Suppressor macrophage treated with lipopolysaccharide for 4 hours (primary cell): ENCODE results near the gene ITPK1.
A peak's percentile ranks its signal among the peaks of the same experiment; 100 is the strongest.

Experiments used
- DNase-seq: peaks from one replicate; pipeline ENCODE4 v3.0.0-alpha.2; 2020

ITPK1 gene

DNA sequence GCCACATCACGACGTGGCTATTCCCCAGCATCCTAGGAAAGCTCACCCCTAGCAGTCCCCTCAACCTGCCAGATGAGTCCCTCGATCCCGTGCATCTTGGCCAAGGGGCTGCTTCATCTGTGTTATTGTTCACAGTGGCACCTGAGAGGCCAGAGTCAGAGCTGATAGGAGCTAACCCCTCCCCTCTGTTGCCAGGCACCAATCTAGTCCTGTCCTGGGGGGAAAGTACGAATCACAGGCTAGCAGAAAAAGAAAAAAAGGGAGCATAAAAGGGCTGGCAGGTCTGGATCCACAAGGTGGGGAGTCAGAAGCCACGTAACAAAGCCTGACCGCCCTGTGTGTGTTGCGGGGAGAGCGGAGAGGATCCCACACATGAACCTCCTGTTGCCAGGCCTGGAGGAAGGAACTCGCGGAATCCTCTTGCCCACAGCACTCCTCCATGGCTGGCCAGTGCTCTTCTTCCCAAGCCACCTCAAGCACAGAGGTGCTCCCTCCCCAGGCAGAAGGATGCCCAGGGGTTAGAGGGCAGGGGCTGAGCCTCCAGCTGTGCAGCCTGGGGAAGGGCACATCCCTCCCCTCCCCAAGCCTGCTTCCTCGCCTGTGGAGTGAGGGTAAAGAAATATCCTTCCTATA is 91.8 kb downstream of the ITPK1 start:
- DNase-seq = no peak

DNA sequence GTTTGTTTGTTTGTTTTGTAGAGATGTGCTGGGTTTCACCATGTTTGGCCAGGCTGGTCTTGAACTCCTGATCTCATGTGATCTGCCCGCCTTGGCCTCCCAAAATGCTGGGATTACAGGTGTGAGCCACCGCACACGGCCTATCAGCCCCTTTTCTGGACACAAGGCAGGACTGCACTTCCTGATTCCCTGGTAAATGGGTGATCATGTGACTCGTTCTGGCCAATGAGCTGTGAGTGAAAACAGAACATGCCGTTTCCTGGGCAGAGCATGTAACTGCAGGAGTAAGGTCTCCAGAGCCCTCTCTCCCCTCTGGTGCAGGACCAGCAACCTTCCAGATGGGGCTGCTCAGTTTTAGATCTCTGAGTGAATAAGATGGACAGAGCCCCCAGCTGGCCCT is 92.7 kb downstream of the ITPK1 start:
- no peak for DNase-seq

DNA sequence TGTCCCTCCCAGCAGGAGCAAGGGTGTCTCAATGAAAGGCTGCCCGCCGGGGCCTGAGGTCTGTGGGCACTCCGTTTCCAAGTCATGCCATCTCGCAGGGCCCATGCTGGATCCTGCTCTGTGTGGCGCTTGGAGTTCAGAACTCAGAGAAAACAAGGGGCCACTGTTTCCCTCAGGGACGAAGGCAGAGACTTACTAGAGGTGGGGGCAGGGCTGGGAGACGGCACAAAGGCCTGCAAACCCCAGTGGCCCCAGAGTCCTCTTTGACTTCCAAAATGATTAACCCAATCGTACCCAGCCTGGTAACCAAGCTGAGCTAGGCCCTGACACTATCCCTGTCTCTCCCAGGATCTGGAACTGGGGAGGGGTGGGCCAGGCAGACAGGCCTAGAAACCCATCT is 95.8 kb downstream of the ITPK1 start:
- no peak for DNase-seq

DNA sequence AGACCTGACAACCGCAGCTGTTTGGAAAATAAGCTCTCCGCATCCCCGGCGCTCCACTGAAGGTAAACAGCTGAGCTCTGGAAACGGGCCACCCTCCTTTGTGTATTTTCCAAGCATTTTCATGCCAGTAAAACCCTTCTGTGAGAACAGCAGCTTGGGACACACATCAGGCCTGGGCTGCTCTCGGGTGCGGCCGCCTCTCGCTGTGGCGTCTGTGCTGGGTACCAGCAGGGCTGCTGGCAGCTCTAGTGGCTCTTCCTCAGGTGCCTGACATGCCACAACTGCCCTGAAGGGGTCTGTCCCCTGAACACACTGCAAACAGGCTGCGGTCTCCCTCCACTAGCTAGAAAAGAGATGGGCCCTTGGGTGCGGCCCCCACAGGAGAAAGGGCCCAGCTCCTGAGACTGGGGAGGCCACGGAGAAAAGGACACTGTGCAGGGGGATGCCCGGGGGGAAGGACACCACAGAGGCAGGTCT is 96.3 kb downstream of the ITPK1 start:
- DNase-seq = no peak

DNA sequence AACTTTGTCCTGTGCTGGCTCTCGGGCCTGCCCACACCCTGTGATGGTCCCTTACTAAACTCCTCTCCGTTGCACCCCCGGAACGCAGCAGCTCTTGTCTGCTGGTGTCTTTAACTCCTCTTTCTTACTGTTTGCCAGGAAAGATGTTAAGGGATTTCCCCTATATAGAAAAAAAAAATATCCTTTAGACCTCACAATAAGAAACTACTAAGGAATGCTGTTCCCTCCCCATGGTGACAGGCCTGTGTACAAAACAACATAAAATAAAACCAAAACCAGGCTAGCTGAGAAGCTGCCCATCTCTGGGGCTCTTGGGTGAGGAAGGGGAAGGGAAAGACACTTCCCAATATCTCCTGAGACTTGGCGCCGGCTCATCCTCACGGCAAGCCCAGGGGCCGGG is 97.4 kb downstream of the ITPK1 start:
- DNase-seq = no peak

DNA sequence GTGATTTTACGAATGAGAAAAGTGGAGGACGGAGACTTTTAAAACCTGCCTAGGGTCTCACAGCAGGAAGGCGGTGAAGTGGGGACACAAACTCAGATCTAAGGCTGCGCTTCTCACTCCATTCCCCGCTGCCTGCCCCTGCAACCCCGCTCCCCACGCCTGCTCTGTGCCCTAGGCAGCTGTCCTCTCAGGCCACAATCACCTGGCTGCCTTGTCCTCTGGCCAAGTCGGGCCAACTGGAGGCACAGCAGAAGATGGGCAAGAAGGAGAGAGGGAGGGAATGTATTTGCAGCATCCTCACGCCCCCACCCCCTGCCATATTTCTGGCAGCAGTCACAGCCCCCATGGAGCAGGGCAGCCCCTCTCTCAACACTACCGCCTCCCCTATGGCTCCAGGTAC is 97.8 kb downstream of the ITPK1 start:
- DNase-seq = no peak

DNA sequence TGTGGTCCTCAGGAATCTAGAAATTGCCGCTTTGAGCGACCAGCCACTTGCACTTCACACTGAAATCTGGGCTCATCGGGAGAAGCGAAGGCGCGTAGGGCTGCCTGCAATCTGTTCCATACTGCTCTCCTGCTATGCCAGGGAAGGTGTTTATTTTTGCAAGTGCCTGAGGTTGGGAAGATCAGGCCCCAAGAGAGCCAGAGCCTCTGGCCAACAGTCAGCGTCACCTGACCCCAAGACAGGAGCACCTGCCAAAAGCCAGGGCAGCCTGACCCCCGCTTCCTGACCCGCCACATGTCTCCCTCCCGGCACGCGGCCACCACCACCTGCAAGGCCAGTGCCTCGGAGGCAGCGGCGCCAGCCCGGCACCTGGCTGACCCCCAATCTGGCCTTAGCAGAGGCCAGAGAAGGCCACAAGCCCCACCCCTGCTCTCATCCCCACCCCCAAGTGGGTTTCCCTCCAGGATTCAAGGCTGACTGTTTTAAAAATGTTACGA is 98.4 kb downstream of the ITPK1 start:
- DNase-seq = no peak

DNA sequence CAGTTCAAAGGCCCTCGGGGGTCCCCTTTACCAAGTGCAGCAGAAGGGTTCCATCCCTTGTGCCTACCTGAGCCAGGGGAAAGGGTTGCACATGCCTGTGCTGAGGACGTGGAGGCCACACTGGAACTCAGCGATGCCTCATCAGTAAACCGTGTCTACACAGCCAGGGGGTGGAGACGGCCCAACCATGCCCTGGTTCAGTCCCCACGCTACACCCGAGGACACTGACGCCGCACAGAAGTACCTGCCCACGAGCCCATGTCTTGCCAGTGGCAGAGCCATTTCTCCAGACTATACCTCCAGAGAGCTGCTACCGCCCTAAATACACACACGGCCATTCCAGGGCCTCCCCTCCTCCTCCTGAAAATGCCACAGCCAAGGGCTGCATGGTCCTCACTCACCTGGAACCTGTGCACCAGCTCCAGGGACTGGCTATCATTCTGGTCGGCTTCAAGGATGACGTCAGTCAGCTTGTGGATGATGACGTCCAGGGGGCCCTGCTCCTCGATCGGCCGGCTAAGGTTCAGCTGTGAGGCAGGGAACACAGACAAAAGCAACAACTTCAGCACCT is 99.4 kb downstream of the ITPK1 start:
- DNase-seq = no peak

DNA sequence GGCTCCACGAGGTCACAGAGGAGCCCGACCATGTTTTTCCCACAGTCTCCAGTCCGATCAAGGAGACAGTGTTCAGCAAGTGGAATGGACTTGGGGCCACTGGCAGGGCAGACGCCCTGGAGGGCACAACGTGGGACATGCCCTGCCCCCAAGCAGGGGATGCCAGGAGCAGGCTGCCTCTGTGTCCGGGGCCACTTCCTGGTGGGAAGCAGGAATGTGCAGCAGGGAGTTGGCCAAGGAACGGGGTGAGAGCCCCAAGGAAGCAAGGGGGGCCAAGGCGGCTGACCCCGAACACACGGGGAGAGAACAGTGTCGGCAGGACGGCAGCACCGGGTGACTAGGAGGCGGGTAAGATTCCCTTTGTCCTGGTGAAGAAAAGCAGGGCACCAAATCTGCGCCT is 100.2 kb downstream of the ITPK1 start:
- no peak for DNase-seq

DNA sequence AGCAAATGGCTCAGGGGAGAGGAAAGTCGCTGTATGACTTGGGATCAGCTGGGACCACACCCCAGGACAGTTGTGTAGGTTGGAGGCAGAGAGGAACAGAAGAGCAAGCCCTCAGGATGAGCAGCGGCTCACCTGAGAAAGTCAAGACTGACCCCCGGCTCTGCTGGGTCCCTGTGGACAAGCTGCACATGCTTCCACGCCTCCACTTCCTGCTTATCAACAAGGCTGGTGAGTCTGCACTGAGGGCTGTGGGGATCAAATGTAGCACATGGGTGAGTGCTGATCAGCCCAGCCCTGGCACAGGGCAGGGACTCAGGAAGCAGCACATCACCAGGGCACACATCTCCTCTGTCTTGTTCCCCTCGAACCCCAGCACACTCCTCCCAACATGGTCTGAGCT is 100.7 kb downstream of the ITPK1 start:
- DNase-seq = no peak

DNA sequence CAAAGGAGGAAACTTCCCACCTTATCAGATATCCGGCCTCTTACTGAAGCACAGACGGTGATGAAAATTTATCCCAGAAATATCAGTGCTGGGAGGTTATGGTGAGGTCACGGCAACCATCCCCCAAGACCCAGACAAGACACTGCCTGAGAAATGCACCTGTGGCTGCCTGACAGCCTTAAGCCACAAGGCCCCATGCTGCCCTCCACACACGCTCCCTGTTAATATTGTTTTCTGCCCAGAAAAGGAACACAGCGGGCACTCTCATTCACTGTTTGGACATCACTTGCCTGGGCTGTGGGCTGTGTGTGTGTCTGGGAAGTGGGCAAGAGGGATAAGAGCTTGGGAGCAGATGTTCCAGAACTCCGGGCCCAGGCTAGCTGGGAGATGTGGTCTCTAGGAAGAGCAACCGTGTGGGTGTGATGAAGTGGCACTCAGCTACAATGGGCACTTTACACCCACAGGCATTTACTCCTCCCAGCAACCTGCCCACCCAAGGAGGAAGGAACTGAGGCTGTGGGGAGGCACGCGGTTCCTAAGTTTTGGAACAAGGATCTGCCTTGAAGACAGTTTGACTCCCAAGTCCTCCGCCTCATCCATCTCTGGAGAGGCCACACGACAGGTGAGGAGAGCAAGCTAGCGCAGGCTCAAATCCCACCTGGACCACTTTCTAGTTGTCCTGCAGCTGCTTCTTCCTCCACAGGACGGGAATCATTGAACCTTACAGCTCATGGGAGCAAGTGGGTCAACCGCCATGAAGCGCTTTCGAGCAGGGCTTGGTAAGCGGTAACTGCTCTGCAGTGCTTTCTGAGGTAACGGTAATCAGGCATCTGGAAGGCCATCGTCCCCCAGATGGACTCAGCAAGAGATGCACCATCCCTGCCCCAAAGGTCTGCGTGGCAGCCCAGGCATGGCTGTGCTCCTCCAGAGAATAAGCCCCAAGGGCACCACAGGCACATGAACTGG is 101.4 kb downstream of the ITPK1 start:
- DNase-seq = no peak

DNA sequence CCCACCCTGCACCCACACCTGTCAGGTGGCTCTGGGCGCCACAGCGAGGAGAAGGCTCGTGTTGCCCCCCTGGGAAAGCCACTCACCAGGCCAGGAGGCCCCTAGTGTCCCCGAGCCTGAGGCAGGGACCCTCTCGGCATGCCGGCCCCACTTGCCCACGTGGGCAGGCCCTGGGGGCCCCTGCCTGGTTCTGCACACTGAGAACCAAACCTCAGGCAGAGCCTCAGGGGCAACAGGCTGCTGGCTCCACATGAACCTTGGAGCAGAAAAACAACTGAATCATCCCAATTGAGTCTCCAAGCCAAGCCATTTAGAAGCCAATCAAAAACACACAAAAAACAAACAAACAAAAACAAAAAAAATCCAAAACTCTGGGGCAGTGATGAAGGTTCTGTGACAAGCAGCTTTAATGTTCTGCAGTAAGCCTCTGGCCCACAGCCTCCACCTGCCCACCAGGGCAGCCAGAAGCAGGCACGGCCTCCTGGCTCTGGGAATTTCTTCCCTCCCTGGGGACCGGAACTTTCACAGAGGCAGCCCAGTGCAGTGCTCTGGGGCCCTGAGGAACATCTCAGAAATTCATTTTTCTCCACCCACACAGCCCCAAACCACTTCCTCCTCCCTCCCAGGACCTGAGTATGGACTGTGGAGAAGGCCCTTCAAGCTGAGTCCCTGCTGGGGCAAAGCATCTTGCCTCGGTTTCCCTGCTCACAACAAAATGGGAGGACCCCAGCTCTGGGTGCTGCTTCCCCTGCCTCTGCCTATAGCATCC is 102.6 kb downstream of the ITPK1 start:
- peak; percentile 67 for DNase-seq

DNA sequence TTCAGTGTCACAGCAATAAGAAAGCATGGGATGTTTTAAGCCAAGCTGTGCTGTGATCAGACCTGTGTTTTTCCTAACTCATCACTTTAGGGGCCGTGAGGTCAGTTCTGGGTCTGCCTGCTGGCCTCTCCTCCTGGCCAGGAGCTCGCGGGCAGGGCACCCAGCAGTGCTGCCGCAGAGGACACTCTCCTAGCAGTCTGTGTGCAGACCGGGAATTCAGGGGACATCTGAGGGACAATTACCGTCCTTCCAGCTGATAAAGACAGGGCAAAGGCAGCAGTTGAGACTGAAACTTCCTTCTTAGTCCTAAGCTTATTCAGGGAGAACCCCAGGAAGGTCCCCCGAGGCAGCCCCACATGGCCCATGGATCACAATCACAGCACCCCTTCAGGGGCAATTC is 103.2 kb downstream of the ITPK1 start:
- no peak for DNase-seq

DNA sequence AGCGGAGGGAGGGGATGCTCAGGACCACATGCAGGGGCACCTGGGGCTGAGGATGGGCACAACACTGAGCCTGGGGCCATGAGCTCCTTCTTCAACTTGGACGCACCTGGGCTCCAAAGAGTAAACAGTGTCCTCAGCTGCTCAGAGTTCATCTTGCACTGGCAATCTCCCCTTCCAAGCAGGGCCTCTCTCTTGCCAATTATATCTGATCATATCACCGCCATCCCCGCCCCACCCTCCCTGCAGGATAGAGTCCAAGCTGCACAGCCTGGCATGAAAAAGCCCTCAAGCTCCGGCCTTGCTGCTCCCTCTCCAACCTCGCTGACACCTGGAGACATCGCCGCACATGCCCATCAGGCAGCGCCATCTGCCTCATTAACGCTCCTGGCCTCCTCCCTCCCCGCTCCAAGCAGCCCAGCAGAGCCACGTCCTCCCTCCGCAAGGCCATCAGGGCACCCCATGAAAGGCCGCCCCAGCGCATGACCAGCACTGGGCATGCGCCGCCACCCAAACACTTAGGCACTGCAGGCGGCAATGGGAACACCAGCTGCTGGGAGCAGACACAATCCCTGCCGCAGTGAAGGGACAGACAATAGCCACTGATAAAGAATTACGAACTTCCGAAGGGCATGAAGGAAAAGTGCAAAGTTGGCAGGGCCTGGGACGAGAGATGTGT is 103.9 kb downstream of the ITPK1 start:
- no peak for DNase-seq

DNA sequence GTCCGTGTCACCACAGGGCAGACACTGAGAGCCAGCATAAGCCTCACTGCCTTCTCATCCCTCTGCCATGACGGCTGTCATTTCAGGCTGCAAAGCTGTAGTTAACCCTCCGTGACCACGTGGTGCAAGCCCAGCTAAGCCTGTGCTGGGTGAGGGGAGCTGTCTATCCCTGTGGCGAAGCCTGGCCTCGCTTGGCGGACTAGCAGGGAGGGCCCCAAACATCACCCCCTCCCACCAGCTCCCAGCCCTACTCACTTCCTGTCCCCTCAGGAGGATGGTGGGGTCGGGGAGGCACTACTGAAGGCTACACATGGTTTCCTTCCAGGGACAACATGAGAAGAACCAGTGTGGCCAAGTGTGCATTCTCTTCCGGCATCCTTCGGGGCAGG is 104.6 kb downstream of the ITPK1 start:
- no peak for DNase-seq

DNA sequence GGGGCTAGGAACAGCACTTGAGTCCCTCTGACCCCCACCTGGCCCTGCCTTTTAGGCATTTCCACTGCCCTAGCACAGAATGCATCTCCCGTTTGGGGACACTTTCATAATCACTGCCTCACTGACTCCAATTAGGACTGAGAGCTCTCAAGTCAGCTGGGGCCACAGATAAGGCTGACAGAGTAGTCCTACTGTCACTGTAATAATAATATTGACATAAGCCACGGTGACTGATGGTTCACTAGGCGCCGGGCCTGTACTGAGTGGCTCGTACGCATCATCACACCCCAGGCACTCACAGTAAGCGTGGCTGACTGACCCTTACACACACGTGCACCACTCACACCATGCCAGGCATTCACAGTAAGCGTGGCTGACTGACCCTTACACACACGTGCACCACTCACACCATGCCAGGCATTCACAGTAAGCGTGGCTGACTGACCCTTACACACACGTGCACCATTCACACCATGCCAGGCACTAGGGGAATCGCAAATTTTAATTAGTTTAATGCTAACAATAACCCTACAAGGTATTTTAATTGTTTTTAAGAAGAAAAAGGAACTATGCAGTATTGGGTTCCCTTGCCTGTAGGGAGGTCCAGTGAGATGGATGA is 105.1 kb downstream of the ITPK1 start:
- DNase-seq = peak; percentile 21

DNA sequence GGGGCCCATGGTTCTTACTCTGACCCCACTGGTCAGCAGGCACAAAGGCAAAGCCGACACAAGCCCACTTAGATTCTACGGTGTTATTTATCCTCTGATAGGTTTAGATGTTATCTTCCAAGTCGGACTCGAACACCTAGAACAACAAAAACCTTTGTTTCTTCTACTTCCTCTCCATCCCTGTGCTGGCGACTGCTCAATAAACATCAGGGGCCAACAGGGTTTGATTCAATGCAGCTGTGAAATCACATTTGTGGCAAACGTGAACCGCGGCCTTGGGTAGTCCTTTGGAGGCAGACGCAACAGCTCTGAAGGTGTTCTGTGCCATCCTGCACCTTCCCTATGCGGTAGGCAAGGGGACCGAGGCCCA is 105.6 kb downstream of the ITPK1 start:
- no peak for DNase-seq

DNA sequence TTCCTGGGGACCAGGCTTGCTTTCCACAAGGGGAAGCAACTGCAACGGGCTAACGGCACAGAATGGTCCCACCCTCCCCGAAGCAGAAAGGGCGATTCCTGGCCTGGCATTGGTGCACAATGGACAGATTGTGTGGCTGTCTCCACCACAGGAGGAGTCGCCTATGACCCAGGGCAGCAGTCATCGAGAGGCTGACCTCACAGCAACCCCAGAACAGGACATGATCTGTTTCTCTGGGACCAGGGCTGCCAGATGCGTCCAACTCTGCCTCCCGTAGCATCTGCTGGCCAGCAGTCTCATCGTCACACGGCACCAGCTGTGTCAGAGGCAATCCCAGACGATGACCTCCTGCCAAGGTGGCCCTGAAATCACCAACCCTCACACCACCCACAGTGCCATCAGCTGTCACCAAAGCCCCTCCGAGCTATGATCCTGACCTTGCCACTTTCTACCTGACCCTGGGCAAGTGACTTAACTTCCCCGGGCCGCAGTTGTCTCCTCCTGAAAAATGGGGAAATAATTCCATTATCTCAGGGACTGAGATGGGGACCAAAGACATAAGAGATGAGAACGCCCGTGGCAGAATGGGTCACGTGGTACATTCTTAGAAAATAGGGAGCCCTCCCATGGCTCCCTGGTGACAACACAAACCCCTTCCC is 106.1 kb downstream of the ITPK1 start:
- DNase-seq = peak; percentile 68

DNA sequence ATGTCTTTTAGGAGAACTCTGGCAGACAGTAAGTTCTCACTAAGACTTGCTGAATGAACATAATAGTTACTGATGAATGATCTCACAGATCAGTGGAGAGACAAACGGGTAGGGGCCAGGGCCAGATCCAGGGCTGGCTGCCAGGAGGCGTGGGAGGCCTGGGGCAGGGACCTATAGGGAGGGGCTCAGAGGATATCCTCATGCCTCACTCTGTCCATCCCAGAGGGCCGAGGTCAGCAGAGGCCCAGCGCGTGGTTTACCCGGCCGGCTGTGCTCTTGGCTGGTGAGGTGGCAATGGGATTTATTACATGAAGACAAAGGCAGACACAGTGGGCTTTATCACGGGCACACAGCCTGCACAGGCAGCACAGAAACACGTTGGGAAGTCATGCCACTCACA is 107.3 kb downstream of the ITPK1 start:
- DNase-seq = peak; percentile 24

DNA sequence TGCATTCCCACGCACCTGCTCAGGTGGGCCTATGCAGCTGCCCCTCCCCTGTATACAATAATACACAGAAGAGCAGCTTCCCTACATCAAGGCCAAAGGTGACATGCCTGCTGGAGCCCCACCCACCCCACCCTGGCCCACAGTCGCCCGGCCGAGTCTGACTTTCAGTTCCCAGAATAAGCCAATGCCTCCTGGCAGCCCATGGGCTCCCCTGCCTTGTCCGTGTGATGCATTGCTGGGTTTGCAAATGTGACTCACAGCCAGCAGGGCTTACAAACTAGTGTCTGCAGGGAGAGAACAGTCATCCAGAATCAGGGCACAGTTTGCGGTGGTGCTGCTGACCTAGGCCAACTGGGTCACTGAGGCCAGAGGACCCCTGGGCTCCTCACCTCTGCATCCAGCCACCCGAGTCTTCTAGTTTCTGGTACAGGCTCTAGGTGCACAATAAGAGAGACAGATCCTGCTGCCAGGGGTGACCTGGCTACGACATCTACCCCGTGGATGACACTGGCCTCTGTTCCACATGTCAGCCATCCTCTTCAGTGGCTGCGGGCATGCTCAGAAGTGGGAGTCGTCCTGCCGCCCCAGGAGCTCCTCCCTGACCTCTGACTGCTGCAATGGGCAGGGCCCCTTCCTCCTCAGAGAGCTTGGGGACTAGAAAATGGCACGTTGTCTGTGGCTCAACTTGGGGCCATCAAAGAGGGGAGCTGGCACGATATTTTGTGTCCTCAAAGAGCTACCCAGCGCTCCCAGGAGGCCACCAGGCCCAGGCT is 108.3 kb downstream of the ITPK1 start:
- peak; percentile 91 for DNase-seq
